GM19438 (cell line): ENCODE data around the gene GMEB1.
A peak's percentile ranks its signal among the peaks of the same experiment; 100 is the strongest.
"Not testable (repeated sequence)": the region's sequence is repeated elsewhere in the genome, so short reads cannot be mapped to it uniquely, and the experiment has no call there.

Source experiments
- ATAC-seq: cut with Tn5 transposase; IDR thresholded peaks from one replicate; pipeline ENCODE4 v1.9.1; 2021; ENCODE audit warnings: low read depth; ENCODE audit not compliant: unreplicated experiment

GMEB1 gene

DNA sequence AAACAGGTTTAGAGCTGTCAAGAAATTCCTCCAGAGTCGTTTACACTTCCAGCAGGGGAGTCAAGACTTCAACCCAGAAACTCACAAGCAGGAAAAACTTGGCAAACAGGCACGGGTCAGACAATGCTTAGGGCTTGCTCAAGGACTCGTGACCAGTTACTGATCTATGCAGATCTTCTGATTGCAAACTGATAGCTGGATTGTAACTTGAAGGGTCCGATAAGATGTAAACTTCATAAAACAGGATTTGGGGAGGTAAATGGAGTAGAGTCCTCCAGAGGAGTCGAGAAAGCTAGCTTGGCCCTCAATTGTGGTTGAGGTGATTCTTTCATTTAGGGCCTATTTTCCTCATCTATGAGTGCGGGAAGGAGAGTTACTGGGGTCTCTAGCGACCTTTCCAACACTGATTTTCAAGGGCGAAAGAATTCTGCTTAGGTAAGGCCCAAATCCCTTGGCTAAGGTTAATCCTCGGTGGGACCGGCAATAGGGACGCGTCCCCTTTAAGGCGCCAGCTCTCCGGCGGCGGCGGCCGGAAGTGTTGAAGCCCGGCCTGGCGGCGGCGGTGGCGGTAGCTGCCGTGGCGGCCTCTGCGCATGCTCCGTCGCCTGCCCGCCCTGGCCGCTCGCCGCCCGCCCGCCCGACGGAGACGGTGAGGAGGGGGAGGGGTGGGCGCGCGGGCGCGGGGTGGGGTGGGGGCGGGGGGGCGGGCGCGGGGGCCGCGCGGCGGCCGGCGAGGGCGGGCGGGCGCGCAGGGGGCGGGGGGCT, at the start of gene GMEB1:
Gene GMEB1, plus strand, starts transcription at position 594 of the 765 bp plus-strand sequence. CDS start 14,829 bp downstream, outside the sequence.
- ATAC-seq = peak; percentile 61

DNA sequence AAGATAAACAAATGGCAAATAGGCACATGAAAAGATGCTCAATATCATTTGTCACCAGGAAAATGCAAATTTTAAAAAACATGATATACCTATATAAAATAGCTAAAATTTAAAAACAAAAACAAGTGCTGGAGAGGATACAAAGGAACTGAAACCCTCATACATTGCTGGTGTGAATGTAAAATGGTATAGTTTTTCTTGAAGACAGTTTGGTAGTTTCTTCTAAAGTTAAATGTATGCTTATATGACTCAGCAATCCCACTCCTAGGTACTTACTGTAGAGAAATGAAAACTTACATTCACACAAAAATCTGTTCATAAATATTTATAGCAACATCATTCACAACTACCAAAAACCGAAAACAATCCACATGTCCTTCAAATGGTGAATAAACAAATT, 36.9 kb upstream of the GMEB1 start:
- ATAC-seq = no peak

- no peak for ATAC-seq
Measured at GRCh38 chr1:28632560-28632959, 36.0 kb upstream of the GMEB1 start.

- ATAC-seq = no peak
Measured at GRCh38 chr1:28640766-28641165, 27.8 kb upstream of the GMEB1 start.

GRCh38 chr1:28642056-28642846, 26.3 kb upstream of the GMEB1 start:
- peak; percentile 31 for ATAC-seq

DNA sequence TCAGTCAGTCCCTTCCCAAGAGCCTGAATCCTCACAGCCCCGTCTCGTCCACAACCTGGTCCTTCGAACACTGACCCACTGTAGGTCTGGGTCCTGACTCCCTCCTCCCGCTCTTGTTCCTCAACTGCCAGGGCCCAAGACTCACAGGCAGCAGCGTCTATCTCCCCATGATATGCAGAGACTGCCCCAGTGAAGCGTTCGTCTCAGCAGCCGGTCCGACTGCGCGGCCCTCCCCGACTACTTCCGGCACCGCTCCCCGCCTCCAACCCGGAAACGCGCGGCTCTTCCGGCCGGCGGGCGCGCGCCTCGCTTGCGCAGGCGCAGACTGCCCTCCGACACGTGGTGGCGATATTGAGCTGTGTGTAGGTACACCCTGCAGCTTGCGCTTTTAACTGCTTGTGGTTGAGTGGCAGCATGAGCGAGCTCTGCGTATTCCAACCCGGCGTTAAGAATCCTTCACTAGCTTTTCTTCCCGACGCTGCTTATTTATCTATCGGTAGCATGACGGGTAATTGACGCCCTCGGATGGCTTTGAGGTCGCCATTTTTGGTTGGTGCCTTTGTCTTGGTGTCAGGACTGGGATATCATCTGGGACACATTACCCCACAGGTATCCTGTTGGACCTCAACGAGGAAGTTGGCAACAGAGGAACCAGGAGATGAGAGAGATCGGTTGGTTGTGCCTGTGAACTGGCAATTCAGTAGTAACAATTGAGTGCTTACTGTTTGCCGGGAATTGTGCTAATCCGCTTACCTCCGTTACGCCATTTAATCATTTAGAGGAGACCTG, 25.5 kb upstream of the GMEB1 start, which contains the start of gene TAF12:
Gene TAF12, minus strand, starts transcription at position 221 of the 789 bp plus-strand sequence. CDS start 20,986 bp downstream, outside the sequence.
- peak; percentile 74 for ATAC-seq

DNA sequence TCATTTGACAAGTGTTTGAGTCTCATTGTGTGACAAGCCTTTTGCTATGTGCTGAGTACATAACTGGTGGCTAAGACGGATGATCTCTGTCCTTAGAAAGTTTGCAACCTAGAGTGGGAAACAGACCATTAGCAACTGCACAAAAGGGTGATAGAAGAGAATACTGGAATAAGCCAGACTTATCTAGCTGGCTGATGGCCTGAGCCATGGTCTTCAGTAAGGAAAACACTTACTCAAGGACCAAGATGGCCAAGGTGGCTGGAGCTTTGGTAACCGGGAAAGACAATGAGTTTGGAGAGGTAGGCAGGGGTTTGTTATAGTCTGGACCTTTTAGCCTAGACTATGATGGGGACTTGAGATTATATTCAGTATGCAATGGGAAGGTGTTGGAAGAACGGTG, 24.1 kb upstream of the GMEB1 start:
- ATAC-seq = no peak

GRCh38 chr1:28645406-28645805, 23.2 kb upstream of the GMEB1 start:
- ATAC-seq = not testable (repeated sequence)

GRCh38 chr1:28646040-28646439, 22.5 kb upstream of the GMEB1 start:
- ATAC-seq = no peak

GRCh38 chr1:28648008-28648473, 20.5 kb upstream of the GMEB1 start:
- ATAC-seq = peak; percentile 67

- peak; percentile 66 for ATAC-seq
Measured at GRCh38 chr1:28648474-28649198, 19.9 kb upstream of the GMEB1 start, which contains the start of gene RNU11. Gene RNU11 (plus strand): TSS chr1:28648600.

GRCh38 chr1:28653063-28653462, 15.5 kb upstream of the GMEB1 start:
- ATAC-seq = not testable (repeated sequence)

GRCh38 chr1:28653870-28654269, 14.7 kb upstream of the GMEB1 start:
- not testable (repeated sequence) for ATAC-seq

GRCh38 chr1:28655448-28656311, 12.9 kb upstream of the GMEB1 start:
- not testable (repeated sequence) for ATAC-seq

DNA sequence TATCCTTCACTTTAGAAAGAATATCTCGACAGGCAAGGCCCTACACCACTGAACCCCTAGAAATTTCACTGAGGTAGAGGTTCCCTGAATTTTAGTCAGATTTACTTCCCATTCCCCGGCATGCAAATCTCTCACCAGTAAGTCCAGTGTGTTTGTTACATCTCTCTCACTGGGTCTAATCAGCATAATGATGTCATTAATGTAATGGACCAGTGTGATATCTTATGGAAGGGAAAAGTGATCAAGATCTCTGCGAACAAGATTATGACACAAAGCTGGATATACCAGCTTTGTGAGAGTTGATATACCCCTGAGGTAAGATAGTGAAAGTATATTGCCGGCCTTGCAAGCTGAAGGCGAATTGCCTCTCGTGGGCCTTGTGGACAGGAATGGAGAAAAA, 12.2 kb upstream of the GMEB1 start:
- no peak for ATAC-seq

GRCh38 chr1:28663871-28664470, 4.6 kb upstream of the GMEB1 start:
- ATAC-seq = no peak

DNA sequence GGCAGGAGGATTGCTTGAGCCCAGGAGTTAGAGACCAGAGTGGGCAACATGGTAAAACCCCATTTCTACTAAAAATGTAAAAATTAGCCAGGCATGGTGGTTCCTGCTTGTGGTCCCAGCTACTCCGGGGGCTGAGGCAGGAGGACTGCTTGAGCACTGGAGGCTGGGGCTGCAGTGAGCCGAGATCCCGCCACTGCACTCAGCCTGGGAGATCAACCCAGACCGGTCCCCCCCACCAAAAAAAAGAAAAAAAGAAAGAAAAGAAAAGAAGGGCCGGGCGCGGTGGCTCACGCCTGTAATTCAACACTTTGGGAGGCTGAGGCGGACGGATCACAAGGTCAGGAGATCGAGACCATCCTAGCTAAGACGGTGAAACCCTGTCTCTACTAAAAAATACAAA, 1.8 kb upstream of the GMEB1 start:
- no peak for ATAC-seq

GRCh38 chr1:28668956-28669723, 556 bp downstream of the GMEB1 start:
- peak; percentile 39 for ATAC-seq
